ENCODE results near the gene IFITM10.

IFITM10 gene

DNA sequence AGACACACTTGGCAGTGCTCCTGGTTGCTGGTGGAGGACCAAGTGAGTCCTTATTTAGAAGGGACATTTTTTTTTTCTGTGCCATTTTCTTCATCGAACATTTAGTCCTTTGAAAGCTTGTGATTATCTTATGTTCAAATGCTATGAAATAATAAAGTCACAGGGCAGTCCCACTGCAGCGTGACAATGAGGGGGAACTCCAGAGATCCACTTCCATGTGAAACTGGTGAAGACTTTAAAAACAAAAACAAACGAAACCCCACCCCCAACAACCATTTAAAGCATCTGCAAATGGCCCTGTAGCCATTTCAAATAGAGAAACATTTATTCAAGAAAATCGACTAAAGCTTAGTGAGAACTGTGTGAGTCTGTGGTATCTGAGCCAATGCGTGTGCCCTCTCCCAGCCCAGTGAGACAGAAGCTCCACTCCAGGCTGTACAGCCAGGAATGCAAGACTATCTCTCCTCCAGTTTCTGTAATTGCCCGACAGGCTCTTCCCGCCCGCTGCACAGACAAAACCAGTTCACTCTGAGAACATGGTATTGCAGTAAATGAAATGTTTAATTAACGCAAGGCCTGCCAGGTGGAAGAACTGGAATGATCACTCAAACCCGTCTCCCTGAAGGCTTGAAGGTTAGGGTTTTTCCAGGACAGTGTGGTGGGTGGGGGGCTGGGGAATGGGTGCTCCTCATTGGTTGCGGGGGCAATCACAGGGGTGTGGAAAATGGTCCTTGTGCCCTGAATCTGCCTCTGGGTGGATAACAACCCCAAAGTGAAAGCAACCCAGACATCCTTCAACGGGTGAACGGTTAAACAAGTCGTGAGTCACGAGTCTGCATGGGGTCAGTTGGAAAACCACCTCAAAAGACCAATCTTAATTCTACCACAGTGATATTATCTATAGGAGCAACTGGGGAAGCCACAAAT is 45.0 kb downstream of the IFITM10 start:
- no peaks in the 10 kb centered on the region for H3K4me1 ChIP-seq (ENCODE audit: control insufficient read depth, insufficient read depth, low read length)
- H3K27me3 ChIP-seq (ENCODE audit: control insufficient read depth, insufficient read depth, low read length) = peaks cover 4% of the 10 kb centered on the region
- no peak overlapping the region for H3K4me3 ChIP-seq (ENCODE audit: low read depth, low read length)
- H3K9ac ChIP-seq (ENCODE audit: low read depth, low read length) = no peak overlapping the region
- no peaks in the 10 kb centered on the region for H3K36me3 ChIP-seq (ENCODE audit: control insufficient read depth, insufficient read depth, low read length)
- no peaks in the 10 kb centered on the region for H3K9me3 ChIP-seq (ENCODE audit: control insufficient read depth, insufficient read depth, low read length)

DNA sequence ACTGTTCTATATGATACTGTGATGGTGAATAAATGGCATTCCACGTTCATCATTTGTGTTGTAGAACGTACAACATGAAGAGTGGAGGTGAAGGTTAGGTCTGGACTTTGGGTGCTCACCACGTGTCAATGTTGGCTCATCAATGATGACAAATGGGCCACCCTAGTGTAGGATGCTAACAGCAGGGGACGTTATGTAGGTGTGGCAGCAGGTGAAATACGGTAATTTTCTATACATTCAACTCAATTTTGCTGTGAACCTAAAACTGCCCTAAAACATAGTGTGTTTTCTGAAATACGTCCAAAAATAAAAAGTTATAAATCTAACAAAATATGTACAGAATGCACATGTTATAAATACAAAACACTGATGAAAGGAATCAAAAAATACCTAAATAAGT is 47.2 kb downstream of the IFITM10 start:
- Histone ChIP-seq H3K9me3 (ENCODE audit: control insufficient read depth, insufficient read depth, low read length) (no peaks in the 10 kb centered on the region), H3K27me3 (ENCODE audit: control insufficient read depth, insufficient read depth, low read length) (peaks cover 4% of the 10 kb centered on the region), H3K9ac (ENCODE audit: low read depth, low read length) (no peak overlapping the region)

GRCh38 chr11:1702506-1702905 is 47.9 kb downstream of the IFITM10 start:
- Histone ChIP-seq H3K9me3 (ENCODE audit: control insufficient read depth, insufficient read depth, low read length) (no peaks in the 10 kb centered on the region), H3K4me1 (ENCODE audit: control insufficient read depth, insufficient read depth, low read length) (no peaks in the 10 kb centered on the region), H3K9ac (ENCODE audit: low read depth, low read length) (no peak overlapping the region), H3K36me3 (ENCODE audit: control insufficient read depth, insufficient read depth, low read length) (no peaks in the 10 kb centered on the region), H3K4me3 (ENCODE audit: low read depth, low read length) (no peak overlapping the region), H3K27me3 (ENCODE audit: control insufficient read depth, insufficient read depth, low read length) (peaks cover 4% of the 10 kb centered on the region)

More for the DNA sequence above, 47.2 kb downstream of the IFITM10 start:
- no peaks in the 10 kb centered on the region for H3K4me1 ChIP-seq (ENCODE audit: control insufficient read depth, insufficient read depth, low read length)
- no peak overlapping the region for H3K4me3 ChIP-seq (ENCODE audit: low read depth, low read length)
- no peaks in the 10 kb centered on the region for H3K36me3 ChIP-seq (ENCODE audit: control insufficient read depth, insufficient read depth, low read length)

DNA sequence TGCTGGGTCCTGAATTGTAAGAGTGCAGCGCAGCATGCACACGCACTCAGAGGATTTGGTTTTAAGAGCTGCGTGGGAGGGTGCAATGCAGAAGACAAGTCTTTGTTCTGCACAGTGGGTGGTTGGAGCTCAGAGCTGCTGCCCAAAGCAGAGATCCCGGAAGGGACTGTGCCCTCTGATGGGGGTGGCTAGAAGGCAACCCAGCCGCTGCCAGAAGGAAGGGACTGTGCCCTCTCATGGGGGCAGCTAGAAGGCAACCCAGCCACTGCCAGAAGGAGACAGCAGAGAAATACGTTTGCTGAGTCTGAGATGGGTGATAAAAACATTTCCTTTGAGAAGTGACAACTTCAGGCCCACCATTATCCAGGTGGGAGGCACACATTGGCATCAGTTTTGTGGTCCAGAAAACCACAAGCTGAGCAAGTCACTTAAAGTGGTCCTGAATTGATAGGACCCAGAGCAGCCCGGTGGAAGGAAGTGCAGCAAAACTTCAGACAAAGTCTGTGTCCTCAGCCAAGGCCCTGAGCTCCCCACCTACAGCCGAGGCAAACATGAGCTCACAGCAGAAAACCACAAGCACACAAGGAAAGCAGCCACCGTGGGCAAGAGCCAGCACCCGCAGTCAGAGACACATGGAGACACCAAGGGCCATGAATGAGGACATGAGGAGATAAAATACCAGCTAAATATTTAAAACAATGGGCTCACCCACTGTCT is 49.1 kb downstream of the IFITM10 start:
- H3K4me1 ChIP-seq (ENCODE audit: control insufficient read depth, insufficient read depth, low read length) = no peaks in the 10 kb centered on the region
- H3K4me3 ChIP-seq (ENCODE audit: low read depth, low read length) = no peak overlapping the region
- no peak overlapping the region for H3K9ac ChIP-seq (ENCODE audit: low read depth, low read length)
- no peaks in the 10 kb centered on the region for H3K36me3 ChIP-seq (ENCODE audit: control insufficient read depth, insufficient read depth, low read length)
- no peaks in the 10 kb centered on the region for H3K9me3 ChIP-seq (ENCODE audit: control insufficient read depth, insufficient read depth, low read length)
- no peaks in the 10 kb centered on the region for H3K27me3 ChIP-seq (ENCODE audit: control insufficient read depth, insufficient read depth, low read length)

- no peak overlapping the region for H3K4me3 ChIP-seq (ENCODE audit: low read depth, low read length)
- H3K27me3 ChIP-seq (ENCODE audit: control insufficient read depth, insufficient read depth, low read length) = peaks cover 3% of the 10 kb centered on the region
- H3K4me1 ChIP-seq (ENCODE audit: control insufficient read depth, insufficient read depth, low read length) = no peaks in the 10 kb centered on the region
- H3K9me3 ChIP-seq (ENCODE audit: control insufficient read depth, insufficient read depth, low read length) = no peaks in the 10 kb centered on the region
- no peak overlapping the region for H3K9ac ChIP-seq (ENCODE audit: low read depth, low read length)
- no peaks in the 10 kb centered on the region for H3K36me3 ChIP-seq (ENCODE audit: control insufficient read depth, insufficient read depth, low read length)
These were observed 50.6 kb downstream of the IFITM10 start for GRCh38 chr11:1699771-1700170.

DNA sequence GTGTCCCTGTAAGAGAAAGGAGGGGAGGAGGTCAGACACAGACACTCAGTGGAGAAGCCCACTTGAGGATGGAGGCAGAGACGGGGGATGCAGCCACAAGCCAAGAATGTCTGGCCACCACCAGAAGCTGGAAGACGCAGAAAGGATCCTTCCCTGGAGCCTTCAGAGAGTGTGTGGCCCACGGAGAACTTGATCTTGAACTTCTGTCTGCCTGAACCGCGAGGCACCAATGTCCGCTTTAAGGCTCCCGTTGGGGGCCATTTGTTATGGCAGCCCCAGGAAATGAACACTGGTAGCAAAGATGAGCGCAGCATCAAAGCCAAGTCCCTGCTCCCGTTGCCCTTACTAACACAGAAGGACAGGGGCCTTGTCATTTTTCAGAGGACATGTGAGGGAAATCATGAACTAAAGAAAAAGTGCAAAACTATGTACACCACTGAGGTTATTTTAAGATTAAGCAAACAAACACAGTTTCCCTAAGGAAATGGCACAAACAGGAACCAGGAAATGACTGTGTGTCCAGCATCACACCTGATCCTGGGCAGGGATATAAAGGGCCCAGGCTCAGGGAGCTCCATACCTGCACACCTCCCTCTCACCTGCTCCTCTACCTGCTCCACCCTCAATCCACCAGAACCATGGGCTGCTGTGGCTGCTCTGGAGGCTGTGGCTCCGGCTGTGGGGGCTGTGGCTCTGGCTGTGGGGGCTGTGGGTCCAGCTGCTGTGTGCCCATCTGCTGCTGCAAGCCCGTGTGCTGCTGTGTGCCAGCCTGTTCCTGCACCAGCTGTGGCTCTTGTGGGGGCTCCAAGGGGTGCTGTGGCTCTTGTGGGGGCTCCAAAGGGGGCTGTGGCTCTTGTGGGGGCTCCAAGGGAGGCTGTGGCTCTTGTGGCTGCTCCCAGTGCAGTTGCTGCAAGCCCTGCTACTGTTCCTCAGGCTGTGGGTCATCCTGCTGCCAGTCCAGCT is 53.5 kb downstream of the IFITM10 start, which contains the start of gene KRTAP5-6:
Gene KRTAP5-6, plus strand, starts transcription at position 588 of the 963 bp plus-strand sequence. Its CDS starts 51 bp downstream, at position 639.
- peaks cover 2% of the 10 kb centered on the region for H3K4me1 ChIP-seq (ENCODE audit: control insufficient read depth, insufficient read depth, low read length)
- H3K27me3 ChIP-seq (ENCODE audit: control insufficient read depth, insufficient read depth, low read length) = peaks cover 3% of the 10 kb centered on the region
- H3K36me3 ChIP-seq (ENCODE audit: control insufficient read depth, insufficient read depth, low read length) = no peaks in the 10 kb centered on the region
- no peaks in the 10 kb centered on the region for H3K9me3 ChIP-seq (ENCODE audit: control insufficient read depth, insufficient read depth, low read length)
- H3K4me3 ChIP-seq (ENCODE audit: low read depth, low read length) = no peak within 1 kb of the TSS
- H3K9ac ChIP-seq (ENCODE audit: low read depth, low read length) = no peak within 1 kb of the TSS

DNA sequence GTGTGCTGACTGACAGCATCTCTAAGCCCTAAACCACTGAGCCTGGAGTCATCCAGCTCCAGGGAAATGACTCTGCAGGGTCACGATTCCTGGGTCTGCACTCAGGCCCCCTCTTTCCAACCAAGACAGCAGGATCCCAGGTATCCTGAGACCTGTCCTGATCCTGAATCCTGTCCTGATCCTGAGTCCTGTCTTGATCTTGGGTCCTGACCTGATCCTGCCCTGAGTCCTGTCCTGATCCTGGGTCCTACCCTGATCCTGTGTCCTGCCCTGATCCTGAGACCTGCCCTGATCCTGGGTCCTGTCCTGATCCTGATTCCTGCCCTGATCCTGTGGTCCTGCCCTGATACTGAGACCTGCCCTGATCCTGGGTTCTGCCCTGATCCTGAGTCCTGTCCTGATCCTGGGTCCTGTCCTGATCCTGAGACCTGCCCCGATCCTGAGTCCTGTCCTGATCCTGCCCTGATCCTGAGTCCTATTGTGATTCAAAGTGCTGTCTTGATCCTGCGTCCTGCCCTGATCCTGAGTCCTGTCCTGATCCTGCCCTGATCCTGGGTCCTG is 54.8 kb downstream of the IFITM10 start:
- Histone ChIP-seq H3K4me1 (ENCODE audit: control insufficient read depth, insufficient read depth, low read length) (peaks cover 2% of the 10 kb centered on the region), H3K9me3 (ENCODE audit: control insufficient read depth, insufficient read depth, low read length) (no peaks in the 10 kb centered on the region), H3K36me3 (ENCODE audit: control insufficient read depth, insufficient read depth, low read length) (no peaks in the 10 kb centered on the region), H3K9ac (ENCODE audit: low read depth, low read length) (no peak overlapping the region), H3K27me3 (ENCODE audit: control insufficient read depth, insufficient read depth, low read length) (peaks cover 3% of the 10 kb centered on the region), H3K4me3 (ENCODE audit: low read depth, low read length) (no peak overlapping the region)

DNA sequence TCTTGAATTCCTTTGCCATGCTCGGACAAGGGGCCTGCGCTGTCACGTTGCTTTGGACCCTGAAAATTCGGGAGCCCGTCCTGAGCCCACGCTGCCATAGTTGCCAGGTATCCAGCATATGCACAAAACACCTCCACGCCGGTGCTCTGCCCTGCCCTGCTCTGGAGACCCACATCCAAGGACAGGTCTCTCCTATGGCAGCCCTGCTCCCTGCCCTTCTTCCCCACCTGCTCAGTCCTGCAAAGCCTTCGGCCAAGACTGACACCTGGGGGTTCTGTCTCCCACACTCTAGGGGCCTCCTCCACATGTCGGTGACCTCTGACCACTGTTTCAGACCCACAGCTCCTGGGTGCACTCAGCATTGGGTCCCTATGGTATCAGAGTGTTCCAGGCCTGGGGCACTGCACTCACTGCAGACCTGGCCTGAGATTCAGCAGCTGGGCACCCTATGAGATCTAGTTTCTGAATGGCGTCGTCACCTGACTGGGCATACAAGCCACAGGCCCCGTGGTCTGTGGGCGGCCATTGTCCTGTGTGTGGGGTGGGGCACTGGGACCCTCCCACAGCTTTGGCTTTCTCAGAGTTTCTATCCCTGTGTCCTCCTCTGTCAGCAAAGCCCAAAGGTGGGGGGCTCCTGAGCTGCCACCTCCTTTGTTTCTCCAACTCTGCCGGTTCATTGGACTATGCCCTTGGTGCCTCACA is 55.4 kb downstream of the IFITM10 start:
- peaks cover 2% of the 10 kb centered on the region for H3K4me1 ChIP-seq (ENCODE audit: control insufficient read depth, insufficient read depth, low read length)
- H3K4me3 ChIP-seq (ENCODE audit: low read depth, low read length) = no peak overlapping the region
- H3K9me3 ChIP-seq (ENCODE audit: control insufficient read depth, insufficient read depth, low read length) = no peaks in the 10 kb centered on the region
- H3K9ac ChIP-seq (ENCODE audit: low read depth, low read length) = no peak overlapping the region
- H3K36me3 ChIP-seq (ENCODE audit: control insufficient read depth, insufficient read depth, low read length) = no peaks in the 10 kb centered on the region
- peaks cover 3% of the 10 kb centered on the region for H3K27me3 ChIP-seq (ENCODE audit: control insufficient read depth, insufficient read depth, low read length)

DNA sequence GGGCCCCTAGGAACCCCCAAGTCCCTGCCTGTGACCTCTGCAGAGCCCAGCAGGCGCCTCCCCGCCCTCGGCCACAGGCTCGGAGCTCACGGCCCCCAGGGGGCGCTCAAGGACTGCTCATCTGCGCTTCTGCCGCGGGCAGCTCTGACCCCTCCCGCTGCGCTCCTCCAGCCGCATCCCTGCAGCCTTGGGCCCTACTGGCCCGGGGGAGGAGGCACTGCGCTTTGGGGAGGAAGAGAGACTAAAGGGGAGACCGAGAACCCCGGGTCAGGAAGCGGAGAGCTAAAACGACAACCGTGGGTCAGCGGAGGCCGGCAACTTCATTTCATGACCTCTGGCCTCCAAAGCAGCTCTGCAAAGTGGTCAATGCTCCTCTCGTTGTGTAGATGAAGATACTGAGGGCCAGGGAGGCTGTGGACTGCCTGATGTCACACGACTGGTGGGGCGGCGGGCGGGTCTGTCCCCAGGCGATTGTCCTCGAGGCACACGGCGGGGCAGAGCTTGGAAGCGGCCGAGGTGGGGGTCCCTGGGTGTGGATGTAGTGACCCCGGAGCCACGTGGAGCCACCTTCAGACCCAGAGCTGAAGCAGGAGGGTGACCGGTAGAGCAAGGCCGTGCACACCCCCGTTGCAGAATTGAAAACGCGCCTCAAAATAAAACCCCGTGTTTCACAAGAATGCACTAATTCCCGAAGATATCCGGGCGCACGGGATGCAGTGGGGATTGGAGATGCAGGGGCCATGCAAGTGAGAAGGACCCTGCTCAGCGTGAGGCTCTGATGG is 56.1 kb downstream of the IFITM10 start:
- peaks cover 3% of the 10 kb centered on the region for H3K27me3 ChIP-seq (ENCODE audit: control insufficient read depth, insufficient read depth, low read length)
- H3K9ac ChIP-seq (ENCODE audit: low read depth, low read length) = peak overlapping the region; percentile 79
- H3K36me3 ChIP-seq (ENCODE audit: control insufficient read depth, insufficient read depth, low read length) = no peaks in the 10 kb centered on the region
- H3K4me1 ChIP-seq (ENCODE audit: control insufficient read depth, insufficient read depth, low read length) = peaks cover 2% of the 10 kb centered on the region
- H3K4me3 ChIP-seq (ENCODE audit: low read depth, low read length) = peak overlapping the region; percentile 54
- no peaks in the 10 kb centered on the region for H3K9me3 ChIP-seq (ENCODE audit: control insufficient read depth, insufficient read depth, low read length)
